GM23338 (cell line): ENCODE results near the gene PIGN.

Experiments used
- CTCF ChIP-seq, 2 experiments: fragments of 200-600 bp in 1 of 2; sonication (generic) in 1 of 2; conservative IDR thresholded peaks; 2 replicates each; pipeline versions ENCODE4 v1.5.1 to v1.6.1; 2016 to 2017; ENCODE audit warnings: antibody characterized with exemption in 2 of 2, low read depth in 2 of 2, mild to moderate bottlenecking in 2 of 2, moderate library complexity in 1 of 2
- EZH2 ChIP-seq: fragments of 200-600 bp; sonication (generic); IDR thresholded peaks from one replicate; pipeline ENCODE4 v1.8.0; 2017; ENCODE audit warnings: antibody characterized with exemption, mild to moderate bottlenecking, low read depth; ENCODE audit not compliant: unreplicated experiment
- EZH2phosphoT487 ChIP-seq: fragments of 200-600 bp; sonication (generic); IDR thresholded peaks from one replicate; pipeline ENCODE4 v1.8.1; 2018; ENCODE audit warnings: antibody characterized with exemption; ENCODE audit not compliant: unreplicated experiment

- no peak for TF ChIP-seq CTCF (conservative IDR thresholded peaks at IDR 0.05; ENCODE audit: low read depth in 2 of 2)
- no peak for TF ChIP-seq EZH2
- no peak for TF ChIP-seq EZH2phosphoT487
Measured at GRCh38 chr18:62200121-62200914, 13.5 kb upstream of the PIGN start.
